HG02870 (cell line): ENCODE data around the gene GMEB2.
A peak's percentile ranks its signal among the peaks of the same experiment; 100 is the strongest.
"Not testable (repeated sequence)": the region's sequence is repeated elsewhere in the genome, so short reads cannot be mapped to it uniquely, and the experiment has no call there.

ENCODE experiments used
- ATAC-seq: cut with Tn5 transposase; IDR thresholded peaks from one replicate; pipeline ENCODE4 v1.9.1; 2021; ENCODE audit warnings: mild to moderate bottlenecking, moderate library complexity; ENCODE audit not compliant: unreplicated experiment

The GMEB2 gene, protein sequence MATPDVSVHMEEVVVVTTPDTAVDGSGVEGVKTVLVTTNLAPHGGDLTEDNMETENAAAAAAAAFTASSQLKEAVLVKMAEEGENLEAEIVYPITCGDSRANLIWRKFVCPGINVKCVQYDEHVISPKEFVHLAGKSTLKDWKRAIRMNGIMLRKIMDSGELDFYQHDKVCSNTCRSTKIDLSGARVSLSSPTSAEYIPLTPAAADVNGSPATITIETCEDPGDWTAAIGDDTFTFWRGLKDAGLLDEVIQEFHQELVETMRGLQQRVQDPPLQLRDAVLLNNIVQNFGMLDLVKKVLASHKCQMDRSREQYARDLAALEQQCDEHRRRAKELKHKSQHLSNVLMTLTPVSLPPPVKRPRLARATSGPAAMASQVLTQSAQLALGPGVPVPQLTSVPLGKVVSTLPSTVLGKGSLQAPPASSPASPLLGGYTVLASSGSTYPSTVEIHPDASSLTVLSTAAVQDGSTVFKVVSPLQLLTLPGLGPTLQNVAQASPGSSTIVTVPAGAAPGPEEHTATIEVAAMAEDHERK

DNA sequence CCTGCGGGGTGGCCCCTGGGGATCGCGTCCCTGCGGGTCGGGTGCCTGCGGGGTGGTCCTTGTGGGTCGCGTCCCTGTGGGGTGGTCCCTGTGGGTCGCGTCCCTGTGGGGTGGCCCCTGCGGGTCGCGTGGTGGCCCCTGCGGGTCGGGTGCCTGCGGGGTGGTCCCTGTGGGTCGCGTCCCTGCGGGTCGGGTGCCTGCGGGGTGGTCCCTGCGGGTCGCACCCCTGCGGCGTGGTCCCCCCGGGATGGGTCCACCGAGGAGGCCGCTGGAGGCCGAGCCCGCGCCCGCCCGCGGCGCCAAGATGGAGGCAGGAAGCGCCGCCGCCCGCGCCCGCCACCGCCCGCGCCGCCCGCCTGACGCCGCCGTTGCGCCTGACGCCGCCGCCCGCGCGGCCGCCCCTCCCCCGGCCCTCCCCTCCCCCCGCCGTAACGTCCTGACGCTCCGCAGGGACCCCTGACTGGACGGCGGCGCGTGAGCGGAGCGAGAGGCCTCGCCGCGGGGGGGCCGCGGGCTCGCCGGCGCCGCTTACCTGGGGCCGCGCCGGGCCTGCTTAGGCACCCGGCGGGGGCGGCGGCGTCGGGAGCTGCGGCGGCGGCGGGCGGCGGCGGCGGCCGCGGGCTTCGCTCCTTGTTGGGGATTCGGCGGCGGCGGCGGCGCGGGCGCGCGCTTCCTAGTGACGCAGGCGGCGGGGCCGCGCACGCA lies at the start of gene GMEB2:
Gene GMEB2, minus strand, starts transcription at position 678 of the 705 bp plus-strand sequence. CDS start 7,704 bp downstream, outside the sequence.
- ATAC-seq = peak; percentile 29

DNA sequence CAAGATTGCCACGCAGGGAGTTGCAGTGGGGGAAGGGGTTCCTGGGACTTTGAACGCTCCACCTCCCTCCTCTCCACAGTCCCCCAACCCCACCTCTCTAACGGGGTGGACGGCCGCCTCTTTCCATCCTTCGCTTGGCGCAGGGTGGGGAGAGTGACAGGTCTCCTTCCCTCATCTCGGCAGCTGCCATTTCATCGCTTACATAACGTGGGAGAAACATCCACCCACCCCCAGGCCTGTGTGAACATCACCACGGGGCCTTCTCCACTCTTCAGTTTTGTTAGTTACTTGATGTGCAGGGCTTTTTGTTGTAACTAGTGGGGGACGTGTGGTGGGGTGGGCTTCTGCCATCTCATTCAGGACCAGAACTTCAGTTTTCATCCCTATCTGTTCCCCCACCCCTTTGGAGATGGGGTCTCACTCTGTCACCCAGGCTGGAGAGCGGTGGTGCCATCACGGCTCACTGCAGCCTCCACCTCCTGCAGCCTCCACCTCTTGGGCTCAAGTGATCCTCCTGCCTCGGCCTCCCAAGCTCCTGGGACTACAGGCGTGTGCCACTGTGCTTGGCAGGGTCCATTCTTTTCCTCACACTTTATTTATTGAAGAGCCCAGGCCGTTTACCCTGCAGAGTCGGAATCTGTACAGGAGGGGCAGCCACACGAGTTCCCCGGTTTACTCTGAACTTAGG lies 48.9 kb upstream of the GMEB2 start:
- no peak for ATAC-seq

DNA sequence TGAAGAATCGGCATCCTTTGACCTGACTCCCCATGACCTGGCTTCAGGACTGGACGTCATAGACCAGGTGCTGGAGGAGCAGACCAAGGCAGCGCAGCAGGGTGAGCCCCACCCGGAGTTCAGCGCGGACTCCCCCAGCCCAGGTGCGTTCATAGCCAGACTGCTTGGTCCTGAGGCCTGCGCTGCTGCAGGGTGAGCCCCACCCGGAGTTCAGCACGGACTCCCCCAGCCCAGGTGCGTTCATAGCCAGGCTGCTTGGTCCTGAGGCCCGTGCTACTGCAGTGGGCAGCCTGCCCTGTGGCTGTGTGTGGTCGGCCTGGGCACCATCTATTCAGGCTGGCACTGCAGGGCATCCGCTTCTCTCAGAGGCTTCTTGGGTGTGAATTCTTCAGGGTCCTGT lies 47.0 kb upstream of the GMEB2 start:
- no peak for ATAC-seq

DNA sequence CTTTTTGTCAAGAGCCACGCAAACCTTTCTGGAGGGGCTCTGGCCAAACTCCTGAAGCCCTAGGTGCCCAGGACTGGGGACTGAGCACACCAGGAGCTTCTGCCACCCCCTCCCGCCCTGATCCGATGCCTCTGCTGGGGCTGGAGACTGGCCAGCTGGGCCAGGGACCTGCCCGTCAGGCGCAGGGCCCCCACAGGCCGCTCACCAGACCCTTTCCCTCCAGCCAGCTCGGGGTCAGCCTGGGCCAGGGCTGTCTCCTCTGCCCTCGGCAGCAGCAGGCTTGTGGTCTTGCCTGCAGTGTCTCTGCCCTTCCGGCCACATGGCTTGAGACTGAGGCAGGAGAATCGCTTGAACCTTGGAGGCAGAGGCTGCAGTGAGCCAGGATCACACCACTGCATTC lies 45.8 kb upstream of the GMEB2 start:
- ATAC-seq = no peak

DNA sequence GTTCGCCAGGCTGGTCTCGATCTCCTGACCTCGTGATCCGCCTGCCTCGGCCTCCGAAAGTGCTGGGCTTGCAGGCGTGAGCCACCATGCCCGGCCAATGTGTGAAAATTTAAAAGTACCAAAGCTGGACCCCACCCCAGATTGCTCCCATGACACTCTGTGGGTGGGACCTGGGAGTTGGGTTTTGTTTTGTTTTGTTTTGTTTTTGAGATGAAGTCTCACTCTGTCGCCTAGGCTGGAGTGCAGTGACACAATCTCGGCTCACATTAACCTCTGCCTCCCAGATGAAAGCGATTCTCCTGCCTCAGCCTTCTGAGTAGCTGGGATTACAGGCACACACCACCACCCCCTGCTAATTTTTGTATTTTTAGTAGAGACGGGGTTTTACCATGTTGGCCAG lies 44.8 kb upstream of the GMEB2 start:
- ATAC-seq = not testable (repeated sequence)

DNA sequence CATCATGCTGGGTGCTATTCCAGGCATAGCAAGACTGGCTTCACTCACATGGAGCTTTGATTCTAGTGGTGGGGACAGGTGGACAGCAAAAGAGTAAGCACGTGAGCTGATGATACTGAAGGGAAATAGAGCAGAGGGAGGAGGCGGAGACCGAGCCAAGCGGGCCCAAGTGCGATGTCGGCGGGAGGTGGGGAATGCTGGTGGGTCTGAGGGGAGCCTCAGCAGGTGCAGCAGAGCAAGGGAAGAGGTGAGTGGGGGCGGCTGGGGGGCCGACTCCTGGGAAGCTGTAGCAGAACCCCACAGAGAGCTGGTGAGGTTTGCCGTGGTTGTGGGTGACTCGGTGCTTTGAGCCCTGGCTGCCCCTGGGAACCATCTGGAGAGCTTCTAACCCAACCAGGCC lies 41.5 kb upstream of the GMEB2 start:
- no peak for ATAC-seq

DNA sequence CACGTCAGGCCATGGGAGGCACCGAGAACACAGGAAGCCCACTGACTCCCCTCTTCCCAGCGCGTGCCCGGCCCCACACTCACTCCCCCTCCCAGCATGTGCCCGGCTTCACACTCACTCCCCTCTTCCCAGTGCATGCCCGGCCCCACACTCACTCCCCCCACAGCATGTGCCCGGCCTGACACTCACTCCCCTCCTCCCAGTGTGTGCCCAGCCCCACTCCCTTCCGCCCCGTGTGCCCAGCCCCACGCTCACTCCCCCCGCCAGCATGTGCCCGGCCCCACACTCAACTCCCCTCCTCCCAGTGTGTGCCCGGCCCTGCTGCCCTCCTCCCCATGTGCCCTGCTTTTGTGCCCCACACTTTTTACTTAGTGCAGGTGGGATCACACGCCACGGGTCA lies 41.0 kb upstream of the GMEB2 start:
- ATAC-seq = no peak

DNA sequence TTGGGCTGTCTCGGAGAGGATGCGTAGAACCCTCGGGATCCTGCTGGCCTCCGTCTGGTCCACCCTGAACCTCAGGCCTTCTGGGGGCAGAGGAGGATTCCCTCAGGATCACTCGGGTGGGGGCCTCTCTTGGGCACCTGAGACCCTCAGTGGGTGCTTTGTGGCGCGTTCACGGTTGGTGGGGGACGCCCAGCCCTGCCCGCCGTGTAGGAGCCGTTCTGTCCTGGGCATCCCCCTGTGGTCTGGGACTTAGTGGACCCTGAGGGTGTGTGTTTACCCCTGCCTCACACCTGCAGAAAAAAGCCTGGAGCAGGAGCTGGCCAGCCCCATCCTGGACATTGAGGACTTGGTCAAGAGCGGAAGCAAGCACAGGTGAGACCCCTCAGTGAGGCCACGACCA lies 38.8 kb upstream of the GMEB2 start:
- no peak for ATAC-seq

DNA sequence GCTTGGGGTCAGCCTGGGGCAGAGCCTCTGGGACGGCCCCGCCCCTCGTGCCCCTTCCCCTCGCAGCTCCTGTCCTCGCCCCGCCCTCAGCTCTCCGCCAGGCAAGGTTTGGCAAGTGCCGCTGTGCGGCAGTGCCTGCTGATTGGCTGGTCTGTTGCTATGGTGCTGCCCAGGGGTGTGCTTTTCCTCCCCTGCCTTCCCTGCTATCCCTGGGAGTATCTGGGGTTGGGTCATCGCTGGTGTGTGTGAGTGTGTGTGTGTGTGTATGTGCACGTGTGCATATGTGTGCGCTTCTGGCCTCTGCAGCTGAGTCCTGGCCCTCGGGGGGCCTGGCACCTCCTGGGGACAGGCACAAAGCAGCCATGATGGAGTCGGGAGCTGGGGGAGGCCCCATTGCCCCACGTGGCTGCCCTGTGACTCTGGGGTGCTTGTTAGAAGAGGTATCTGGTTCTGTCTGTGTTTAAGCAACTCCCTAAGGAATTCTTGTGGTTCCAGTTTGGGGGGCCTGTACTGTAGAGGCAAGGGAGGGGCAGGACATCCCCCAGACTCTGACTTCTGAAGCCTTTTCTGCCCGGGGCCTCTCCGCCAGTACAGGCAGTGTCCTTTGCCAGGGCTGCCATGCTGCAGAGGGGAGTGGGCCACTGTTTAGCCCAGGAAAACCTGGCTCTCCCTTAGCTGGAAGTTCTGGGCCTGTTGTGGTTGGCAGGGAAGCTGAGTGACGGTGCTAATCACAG lies 38.1 kb upstream of the GMEB2 start:
- ATAC-seq = no peak

DNA sequence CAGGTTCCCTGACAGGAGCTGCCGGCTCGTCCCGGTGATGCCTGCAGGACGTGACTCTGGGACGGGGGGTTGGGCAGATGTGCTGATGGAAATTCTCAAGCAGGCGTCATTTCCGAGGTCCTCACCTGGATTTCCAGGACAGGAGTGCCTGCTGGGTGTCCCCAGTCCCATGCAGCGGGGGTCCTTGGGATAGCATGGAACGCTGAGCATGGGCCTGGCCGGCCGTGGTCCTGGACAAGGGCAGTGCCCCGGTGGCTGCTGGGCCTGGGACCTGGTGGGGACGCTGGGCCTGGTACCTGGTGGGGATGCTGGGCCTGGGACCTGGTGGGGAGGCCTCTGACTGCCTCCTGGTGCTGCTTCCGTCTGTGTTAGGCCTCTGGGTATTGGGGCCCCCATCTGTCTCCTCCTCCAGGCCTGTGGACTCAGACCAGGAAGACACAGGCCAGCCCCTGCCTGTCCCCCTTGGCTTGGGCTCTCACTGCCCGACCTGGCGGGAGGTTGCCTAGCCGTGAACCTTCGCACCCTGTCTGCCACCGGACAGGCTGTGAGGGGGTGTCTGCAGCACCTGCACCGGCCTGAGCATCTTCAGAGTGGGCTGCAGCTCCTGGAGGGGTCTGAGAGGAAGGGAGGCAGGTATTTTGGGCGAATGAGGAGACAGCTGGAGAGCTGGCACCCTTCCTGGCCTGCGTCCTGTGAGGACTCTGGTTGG lies 37.4 kb upstream of the GMEB2 start:
- no peak for ATAC-seq

DNA sequence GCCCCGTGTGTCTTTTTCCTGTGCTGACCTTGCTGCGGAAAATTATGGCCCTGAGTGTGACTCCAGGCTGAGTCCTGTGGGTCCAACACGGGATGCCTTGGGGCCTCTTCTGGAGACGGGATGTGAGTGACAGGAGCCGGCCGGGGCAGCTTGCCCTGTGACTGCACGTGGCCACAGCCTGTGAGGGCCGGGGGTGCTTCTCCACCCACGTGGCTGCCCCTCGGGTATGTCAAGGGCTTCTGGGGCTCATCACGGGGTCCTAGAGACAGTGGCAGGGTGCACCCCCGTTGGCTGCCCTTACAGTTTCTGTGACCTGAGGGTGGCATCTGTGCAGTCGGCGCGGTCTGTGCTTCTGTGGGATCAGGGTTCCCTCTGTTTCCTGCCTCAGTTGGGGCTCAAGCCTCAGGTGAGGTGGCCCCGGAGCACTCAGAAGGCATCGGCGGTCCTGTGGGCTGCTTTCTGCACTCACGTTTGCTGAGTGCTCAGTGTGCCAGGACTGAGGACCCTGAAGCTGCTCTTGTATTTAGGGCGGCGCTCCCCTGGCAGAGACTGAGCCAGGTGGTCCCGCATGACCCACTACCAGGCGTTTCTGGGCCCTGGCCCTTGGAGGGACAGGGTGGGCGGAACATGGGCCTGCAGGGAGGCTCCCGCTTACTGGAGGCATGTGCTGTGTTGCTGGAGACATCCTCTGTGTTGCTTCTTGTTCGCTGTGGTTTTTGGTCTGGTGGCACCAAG lies 36.6 kb upstream of the GMEB2 start:
- no peak for ATAC-seq

DNA sequence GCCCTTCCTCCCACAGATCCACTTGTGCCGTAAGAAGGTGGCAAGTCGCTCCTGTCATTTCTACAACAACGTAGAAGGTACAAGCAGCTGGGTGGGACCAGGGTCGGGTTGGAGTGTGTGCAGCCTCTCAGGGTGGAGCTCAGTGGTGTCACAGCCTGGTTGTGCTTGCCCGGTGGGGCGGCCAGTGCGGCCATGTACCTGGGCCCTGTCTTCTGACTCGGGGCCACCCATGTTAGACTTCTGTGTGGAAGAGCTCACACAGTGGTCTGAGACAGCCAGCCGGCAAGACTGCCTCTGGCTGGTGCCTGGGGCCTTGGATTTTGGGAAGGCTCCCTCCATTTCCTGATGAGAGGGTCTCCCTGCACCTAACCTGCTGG lies 35.9 kb upstream of the GMEB2 start:
- no peak for ATAC-seq

DNA sequence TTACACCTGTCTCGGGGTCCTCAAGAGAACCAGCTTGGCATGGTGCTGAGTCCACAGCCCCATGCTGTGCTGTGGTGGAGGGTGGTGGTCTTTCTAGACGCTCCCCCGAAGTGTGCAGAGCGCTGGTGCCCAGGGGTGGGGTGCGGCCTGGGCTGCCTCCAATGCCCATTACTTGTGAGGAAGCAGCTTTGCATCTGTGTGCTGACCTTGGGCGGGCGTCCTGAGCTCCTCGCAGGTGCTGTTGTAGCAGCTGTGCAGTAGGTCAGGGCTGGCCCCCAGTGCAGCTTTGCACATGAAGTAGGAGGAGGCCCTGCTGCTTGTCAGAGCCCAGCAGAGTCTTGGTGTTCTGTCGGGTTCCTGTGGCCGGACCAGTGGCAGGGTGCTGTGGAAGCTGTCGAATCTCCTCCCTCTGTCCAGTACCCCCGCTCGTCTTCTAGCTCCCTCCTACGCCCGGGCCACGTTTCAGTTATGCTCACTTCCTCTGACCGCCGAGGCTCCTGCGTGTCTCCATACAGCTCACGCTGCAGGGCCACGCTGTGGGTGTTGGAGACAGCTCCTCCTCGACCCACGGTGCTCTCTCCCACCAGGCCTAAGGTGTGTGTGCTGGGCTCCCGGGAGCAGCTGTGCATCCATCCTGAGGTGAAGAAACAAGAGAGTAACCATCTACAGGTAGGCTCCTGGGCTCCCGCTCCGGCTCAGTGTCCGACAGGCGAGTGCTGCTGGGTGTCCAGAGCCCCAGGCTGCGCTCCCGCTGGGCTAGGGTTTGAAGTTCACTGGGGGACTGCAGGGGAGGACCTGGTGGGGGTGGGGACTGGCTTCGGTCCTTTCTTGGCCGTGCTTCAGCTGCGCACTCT lies 35.3 kb upstream of the GMEB2 start:
- no peak for ATAC-seq

DNA sequence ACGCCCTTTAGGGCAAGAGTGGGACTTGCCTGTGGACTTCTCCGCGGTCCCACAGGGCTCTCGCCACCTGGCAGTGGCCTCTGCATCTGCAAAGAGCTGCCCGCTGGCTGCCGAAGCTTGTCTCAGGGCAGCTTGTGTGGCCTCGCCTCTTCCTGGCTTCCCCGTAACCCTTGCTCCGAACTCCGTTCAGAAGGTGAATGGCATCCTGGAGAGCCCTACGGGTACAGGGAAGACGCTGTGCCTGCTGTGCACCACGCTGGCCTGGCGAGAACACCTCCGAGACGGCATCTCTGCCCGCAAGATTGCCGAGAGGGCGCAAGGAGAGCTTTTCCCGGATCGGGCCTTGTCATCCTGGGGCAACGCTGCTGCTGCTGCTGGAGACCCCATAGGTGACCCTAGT lies 34.2 kb upstream of the GMEB2 start:
- no peak for ATAC-seq

DNA sequence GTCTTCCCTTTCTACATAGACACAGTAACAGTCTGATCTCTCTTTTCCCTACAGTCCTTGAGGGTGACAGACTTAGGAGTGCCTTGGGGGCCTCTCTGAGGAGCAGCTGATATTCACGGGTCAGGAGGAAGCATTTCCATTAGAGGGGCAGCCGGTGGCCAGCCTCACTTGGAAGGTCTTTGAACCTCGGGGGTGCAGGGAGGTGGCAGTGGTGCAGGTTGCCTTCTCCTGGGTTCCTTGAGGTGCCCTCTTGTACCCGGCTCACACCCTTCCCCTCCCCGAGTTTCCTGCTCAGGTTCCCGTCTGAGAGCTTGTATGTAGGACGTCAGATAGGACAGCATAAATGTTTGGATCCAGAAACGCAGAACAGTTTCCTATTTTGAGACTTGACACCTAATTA lies 33.7 kb upstream of the GMEB2 start:
- no peak for ATAC-seq

DNA sequence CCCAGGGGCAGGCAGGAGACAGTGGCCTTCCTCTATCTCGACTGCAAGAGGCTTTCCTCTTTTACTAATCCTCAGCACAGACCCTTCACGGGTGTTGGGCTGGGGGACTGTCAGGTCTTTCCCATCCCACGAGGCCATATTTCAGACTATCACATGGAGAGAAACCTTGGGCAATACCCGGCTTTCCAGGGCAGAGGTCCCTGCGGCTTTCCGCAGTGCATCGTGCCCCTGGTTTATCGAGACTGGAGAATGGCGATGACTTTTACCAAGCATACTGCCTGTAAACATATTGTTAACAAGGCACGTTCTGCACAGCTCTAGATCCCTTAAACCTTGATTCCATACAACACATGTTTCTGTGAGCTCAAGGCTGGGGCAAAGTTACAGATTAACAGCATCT lies 33.3 kb upstream of the GMEB2 start:
- not testable (repeated sequence) for ATAC-seq

DNA sequence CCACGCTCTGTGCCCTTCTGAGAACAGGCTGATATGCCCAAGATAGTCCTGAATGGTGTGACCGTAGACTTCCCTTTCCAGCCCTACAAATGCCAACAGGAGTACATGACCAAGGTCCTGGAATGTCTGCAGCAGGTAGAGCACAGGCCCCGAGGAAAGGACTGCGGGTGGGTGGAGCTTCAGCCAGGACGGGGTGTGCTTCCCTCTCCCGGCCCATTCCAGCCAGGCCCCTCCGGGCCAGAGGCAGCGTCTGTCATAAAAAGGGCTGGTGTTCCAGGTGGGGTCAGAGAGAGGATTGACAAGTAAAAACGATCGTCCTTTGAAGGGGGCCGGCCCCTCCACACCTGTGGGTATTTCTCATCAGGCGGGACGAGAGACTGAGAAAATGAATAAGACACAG lies 32.5 kb upstream of the GMEB2 start:
- no peak for ATAC-seq

DNA sequence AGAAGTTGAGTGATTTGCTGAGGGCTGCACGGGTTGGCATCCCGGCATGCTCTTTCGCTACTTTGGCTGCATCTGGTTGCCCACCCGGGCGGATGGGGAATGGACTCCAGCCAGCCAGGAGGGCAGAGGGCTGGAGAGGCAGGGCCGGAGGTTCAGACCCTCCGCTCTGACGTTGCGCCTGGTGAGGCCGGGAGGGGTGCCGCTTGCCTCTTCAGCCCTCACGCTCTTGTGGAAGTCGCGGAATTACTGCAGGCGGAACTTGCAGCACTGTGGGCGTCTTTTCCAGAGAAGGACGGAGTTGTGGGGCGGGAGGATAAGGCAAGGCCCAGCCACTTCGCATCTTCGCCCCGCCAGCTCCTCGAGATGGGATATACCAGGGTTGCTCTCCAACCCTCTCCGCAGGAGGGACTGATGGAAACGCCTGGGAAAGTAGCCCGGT lies 31.9 kb upstream of the GMEB2 start:
- ATAC-seq = peak; percentile 26
